Measurements from ENCODE around the gene GBP6. TPM values are rescaled to one million over a fixed set of nuclear protein-coding genes. Genes with fewer than 3 reads are reported as not detected.

GBP6 gene
- polyA plus RNA-seq, 1 experiment, result not detected

DNA sequence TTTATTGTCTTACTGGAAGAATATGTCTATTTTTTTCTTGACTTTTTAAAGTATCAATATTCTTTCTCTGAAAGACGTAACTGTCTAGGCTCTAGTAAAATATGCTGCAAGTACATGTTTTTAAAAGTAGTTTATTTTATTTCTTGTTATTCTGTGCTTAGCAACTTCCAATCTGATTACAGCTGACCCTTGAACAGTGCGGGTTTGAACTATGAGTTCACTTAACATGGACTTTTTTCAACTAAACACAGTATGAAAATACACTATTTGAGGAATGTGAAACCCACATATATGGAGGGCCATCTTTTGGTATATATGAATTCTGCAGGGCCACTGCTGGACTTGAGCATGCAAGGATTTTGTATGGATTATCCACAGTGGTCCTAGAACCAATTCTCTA lies 26.8 kb downstream of the GBP6 start:
- no peak for DNase-seq (ENCODE audit: low read depth)
- H3K4me3 ChIP-seq (ENCODE audit: low read depth, low read length), result no peak overlapping the region
- no peak for TF ChIP-seq CTCF (IDR thresholded peaks at IDR 0.05; ENCODE audit: insufficient read depth, low read depth, low read length)
- H3K36me3 ChIP-seq (ENCODE audit: control insufficient read depth, insufficient read depth, low read length), result no peaks in the 10 kb centered on the region
- no peaks in the 10 kb centered on the region for H3K27me3 ChIP-seq (ENCODE audit: control insufficient read depth, insufficient read depth, low read length)
- POLR2A ChIA-PET, result no interaction called here
- CTCF ChIA-PET, result no interaction called here

DNA sequence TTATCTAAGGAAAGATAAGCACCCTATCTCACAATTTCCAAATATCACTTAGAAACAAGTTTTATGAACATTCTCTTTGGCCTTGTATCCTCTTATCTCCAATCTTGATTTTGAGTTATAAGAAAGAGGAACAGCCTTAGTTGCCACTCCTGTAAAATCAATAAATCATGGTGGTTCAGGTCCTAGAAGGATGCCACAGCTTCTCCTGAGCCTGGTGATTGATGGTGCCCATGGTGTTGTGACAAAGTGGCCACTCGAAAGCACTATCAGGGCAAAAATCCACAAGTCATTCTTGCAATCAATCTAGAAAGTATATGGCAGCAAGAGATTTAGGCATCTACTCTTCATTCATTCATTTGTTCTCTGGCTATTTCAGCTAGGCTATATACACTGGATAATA lies 27.8 kb downstream of the GBP6 start:
- ChIA-PET POLR2A (no interaction called here), CTCF (no interaction called here)
- H3K36me3 ChIP-seq (ENCODE audit: control insufficient read depth, insufficient read depth, low read length), result no peaks in the 10 kb centered on the region
- no peak for TF ChIP-seq CTCF (IDR thresholded peaks at IDR 0.05; ENCODE audit: insufficient read depth, low read depth, low read length)
- DNase-seq (ENCODE audit: low read depth), result no peak
- H3K4me3 ChIP-seq (ENCODE audit: low read depth, low read length), result no peak overlapping the region
- no peaks in the 10 kb centered on the region for H3K27me3 ChIP-seq (ENCODE audit: control insufficient read depth, insufficient read depth, low read length)

DNA sequence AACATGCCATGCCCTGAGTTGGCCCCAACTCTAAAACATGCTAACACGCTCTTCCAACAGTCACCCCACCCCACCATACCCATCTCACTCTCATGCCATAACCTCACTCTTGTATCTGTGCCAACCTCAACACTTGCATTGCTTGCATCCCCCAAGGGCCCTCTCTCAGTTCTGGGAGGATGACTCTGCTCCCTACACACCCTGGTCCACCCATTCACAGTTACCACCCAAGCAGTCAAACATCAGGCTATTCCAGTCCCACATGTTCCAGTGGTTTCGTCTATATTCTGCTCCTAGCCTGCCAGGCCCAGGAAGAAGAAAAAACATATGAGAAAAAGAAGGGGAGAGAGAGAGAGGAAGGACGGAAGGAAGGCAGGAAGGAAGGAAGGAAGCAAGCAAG lies 31.0 kb downstream of the GBP6 start:
- Histone ChIP-seq H3K27me3 (ENCODE audit: control insufficient read depth, insufficient read depth, low read length) (no peaks in the 10 kb centered on the region), H3K36me3 (ENCODE audit: control insufficient read depth, insufficient read depth, low read length) (no peaks in the 10 kb centered on the region), H3K4me3 (ENCODE audit: low read depth, low read length) (no peak overlapping the region)
- ChIA-PET CTCF (interaction anchor here (1.3 kb wide), 1 partner anchor 10 kb away, joined by 4 read pairs; no protein-coding TSS in a partner anchor), POLR2A (no interaction called here)
- no peak for TF ChIP-seq CTCF (IDR thresholded peaks at IDR 0.05; ENCODE audit: insufficient read depth, low read depth, low read length)
- DNase-seq (ENCODE audit: low read depth), result no peak

DNA sequence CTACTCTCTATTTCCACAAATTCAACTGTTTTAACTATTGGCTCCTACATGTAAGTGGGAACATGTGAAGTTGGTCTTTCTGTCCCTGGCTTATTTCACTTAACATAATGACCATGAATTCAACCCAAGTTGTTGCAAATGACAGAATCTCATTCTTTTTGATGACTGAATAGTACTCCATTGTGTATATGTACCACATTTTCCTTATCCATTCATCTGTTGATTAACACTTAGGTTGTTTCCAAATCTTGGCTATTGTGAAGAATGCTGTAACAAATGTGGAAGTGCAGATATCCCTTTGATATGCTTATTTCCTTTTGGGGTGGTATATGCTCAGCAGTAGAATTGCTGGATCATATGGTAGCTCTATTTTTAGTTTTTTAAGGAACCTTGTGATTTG lies 33.0 kb downstream of the GBP6 start:
- TF ChIP-seq CTCF (IDR thresholded peaks at IDR 0.05; ENCODE audit: insufficient read depth, low read depth, low read length), result no peak
- Histone ChIP-seq H3K4me3 (ENCODE audit: low read depth, low read length) (no peak overlapping the region), H3K36me3 (ENCODE audit: control insufficient read depth, insufficient read depth, low read length) (no peaks in the 10 kb centered on the region), H3K27me3 (ENCODE audit: control insufficient read depth, insufficient read depth, low read length) (no peaks in the 10 kb centered on the region)
- DNase-seq (ENCODE audit: low read depth), result no peak
- CTCF ChIA-PET, result no interaction called here
- POLR2A ChIA-PET, result no interaction called here

GRCh38 chr1:89405275-89405929 lies 41.5 kb downstream of the GBP6 start:
- H3K36me3 ChIP-seq (ENCODE audit: control insufficient read depth, insufficient read depth, low read length), result no peaks in the 10 kb centered on the region
- H3K27me3 ChIP-seq (ENCODE audit: control insufficient read depth, insufficient read depth, low read length), result no peaks in the 10 kb centered on the region
- no peak overlapping the region for H3K4me3 ChIP-seq (ENCODE audit: low read depth, low read length)
- ChIA-PET CTCF (interaction anchor here (1.4 to 2.0 kb wide), 2 partner anchors 11 to 47 kb away, joined by 4 to 7 read pairs; no protein-coding TSS in a partner anchor), POLR2A (no interaction called here)
- no peak for TF ChIP-seq CTCF (IDR thresholded peaks at IDR 0.05; ENCODE audit: insufficient read depth, low read depth, low read length)
- no peak for DNase-seq (ENCODE audit: low read depth)
